ENCODE results near the gene CDK1.

Gene CDK1

DNA sequence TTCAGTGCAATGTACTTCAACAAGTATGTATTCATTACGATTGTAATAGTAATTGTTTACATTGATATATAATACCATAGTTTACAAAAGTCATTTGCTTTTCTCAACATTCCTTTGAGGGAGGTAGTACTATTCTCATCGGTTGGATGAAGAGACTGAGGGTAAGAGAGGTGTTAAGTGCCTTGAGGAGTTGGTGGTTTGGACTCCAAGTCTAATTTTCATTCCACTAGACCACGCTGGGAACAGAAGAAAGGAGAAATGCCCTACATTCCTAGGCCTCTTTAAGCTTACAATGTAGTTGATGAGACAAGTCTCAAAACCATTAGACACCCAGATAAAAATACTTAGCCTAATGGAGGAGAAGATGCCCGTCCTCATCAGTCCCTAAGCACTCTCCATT, 28.6 kb downstream of the CDK1 start:
- no peak overlapping the region for H3K4me3 ChIP-seq (ENCODE audit: low read depth, low read length)
- no peak for DNase-seq (ENCODE audit: low read depth)
- no peak for TF ChIP-seq POLR2A (IDR thresholded peaks at IDR 0.05; ENCODE audit: extremely low read depth, insufficient read length)
- TF ChIP-seq, protein P1, sequence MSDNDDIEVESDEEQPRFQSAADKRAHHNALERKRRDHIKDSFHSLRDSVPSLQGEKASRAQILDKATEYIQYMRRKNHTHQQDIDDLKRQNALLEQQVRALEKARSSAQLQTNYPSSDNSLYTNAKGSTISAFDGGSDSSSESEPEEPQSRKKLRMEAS (IDR thresholded peaks at IDR 0.05; ENCODE audit: low read depth, low read length), result no peak
- TF ChIP-seq MYC (IDR thresholded peaks at IDR 0.05; ENCODE audit: low read depth, low read length), result no peak
- TF ChIP-seq, protein P2, sequence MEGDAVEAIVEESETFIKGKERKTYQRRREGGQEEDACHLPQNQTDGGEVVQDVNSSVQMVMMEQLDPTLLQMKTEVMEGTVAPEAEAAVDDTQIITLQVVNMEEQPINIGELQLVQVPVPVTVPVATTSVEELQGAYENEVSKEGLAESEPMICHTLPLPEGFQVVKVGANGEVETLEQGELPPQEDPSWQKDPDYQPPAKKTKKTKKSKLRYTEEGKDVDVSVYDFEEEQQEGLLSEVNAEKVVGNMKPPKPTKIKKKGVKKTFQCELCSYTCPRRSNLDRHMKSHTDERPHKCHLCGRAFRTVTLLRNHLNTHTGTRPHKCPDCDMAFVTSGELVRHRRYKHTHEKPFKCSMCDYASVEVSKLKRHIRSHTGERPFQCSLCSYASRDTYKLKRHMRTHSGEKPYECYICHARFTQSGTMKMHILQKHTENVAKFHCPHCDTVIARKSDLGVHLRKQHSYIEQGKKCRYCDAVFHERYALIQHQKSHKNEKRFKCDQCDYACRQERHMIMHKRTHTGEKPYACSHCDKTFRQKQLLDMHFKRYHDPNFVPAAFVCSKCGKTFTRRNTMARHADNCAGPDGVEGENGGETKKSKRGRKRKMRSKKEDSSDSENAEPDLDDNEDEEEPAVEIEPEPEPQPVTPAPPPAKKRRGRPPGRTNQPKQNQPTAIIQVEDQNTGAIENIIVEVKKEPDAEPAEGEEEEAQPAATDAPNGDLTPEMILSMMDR (IDR thresholded peaks at IDR 0.05; ENCODE audit: low read depth, low read length), result no peak

DNA sequence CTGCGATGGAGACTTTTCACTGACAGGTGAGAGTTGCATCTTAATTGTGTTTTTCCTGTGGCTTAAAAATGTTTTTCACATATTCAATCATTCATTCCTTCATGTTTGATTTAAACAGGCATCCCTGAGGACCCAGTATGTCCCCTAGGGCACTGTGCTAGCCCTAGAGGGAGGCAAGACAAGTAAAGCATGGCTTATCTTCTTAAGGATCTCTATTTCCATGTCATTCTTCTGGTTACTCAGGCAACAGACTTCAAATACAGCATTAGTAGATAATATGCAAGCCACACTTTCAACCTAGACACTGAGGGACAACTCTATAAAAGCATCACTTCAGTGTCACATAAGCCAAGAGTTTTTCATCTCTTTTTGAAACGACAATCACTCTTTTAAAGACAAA, 29.2 kb downstream of the CDK1 start:
- DNase-seq (ENCODE audit: low read depth), result no peak
- H3K4me3 ChIP-seq (ENCODE audit: low read depth, low read length), result no peak overlapping the region
- TF ChIP-seq, protein P1 (IDR thresholded peaks at IDR 0.05; ENCODE audit: low read depth, low read length), result no peak
- no peak for TF ChIP-seq MYC (IDR thresholded peaks at IDR 0.05; ENCODE audit: low read depth, low read length)
- TF ChIP-seq POLR2A (IDR thresholded peaks at IDR 0.05; ENCODE audit: extremely low read depth, insufficient read length), result no peak
- TF ChIP-seq, protein P2 (IDR thresholded peaks at IDR 0.05; ENCODE audit: low read depth, low read length), result no peak

- TF ChIP-seq MYC (IDR thresholded peaks at IDR 0.05; ENCODE audit: low read depth, low read length) (no peak), POLR2A (IDR thresholded peaks at IDR 0.05; ENCODE audit: extremely low read depth, insufficient read length) (no peak)
- TF ChIP-seq, protein P1 (IDR thresholded peaks at IDR 0.05; ENCODE audit: low read depth, low read length), result no peak
- TF ChIP-seq, protein P2 (IDR thresholded peaks at IDR 0.05; ENCODE audit: low read depth, low read length), result no peak
- no peak for DNase-seq (ENCODE audit: low read depth)
- no peak overlapping the region for H3K4me3 ChIP-seq (ENCODE audit: low read depth, low read length)
Measured at GRCh38 chr10:60808036-60808435, 29.8 kb downstream of the CDK1 start.

GRCh38 chr10:60809157-60809556, 30.9 kb downstream of the CDK1 start:
- no peak overlapping the region for H3K4me3 ChIP-seq (ENCODE audit: low read depth, low read length)
- TF ChIP-seq, protein P1 (IDR thresholded peaks at IDR 0.05; ENCODE audit: low read depth, low read length), result no peak
- TF ChIP-seq MYC (IDR thresholded peaks at IDR 0.05; ENCODE audit: low read depth, low read length), result no peak
- peak; percentile 87 for DNase-seq (ENCODE audit: low read depth)

DNA sequence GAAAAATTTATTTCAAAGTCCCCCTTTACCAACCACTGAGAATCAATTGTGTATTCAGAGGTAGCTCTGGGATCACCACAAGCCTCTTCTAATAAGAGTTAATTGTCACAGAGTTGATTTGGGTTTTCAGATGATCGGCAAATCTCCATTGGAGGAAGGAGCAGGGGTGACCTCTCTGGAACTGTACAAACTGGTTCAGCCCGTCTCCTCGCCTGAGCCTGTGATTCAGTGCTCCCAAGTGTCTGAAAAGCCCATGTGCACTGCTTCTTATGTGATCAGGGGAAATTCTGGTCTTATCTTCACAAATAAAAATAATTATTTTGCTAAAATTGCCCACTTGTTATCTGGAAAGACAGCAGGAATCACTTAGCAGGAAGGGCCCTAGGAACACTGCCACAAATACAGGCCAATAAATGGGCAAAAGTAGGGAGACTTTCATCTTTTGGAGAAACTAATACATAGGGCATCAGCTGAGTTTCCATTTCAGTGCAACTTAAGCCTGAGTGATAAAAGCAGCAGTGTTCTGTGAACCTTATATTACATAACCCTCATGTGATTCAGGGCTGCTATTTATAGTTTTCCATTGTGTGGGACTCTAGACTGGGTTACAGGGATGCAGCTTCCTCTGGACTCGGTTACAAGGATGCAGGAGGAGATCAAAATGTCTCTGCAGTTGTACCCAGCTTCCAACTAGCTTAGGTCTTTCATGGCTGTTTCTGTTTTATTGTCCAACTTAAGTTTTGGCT, 32.3 kb downstream of the CDK1 start:
- DNase-seq (ENCODE audit: low read depth), result no peak
- TF ChIP-seq, protein P1 (IDR thresholded peaks at IDR 0.05; ENCODE audit: low read depth, low read length), result no peak
- no peak for TF ChIP-seq MYC (IDR thresholded peaks at IDR 0.05; ENCODE audit: low read depth, low read length)
- no peak for TF ChIP-seq POLR2A (IDR thresholded peaks at IDR 0.05; ENCODE audit: extremely low read depth, insufficient read length)
- TF ChIP-seq, protein P2 (IDR thresholded peaks at IDR 0.05; ENCODE audit: low read depth, low read length), result no peak
- H3K4me3 ChIP-seq (ENCODE audit: low read depth, low read length), result no peak overlapping the region

GRCh38 chr10:60816628-60817397, 38.5 kb downstream of the CDK1 start:
- no peak for TF ChIP-seq MYC (IDR thresholded peaks at IDR 0.05; ENCODE audit: low read depth, low read length)
- TF ChIP-seq, protein P2 (IDR thresholded peaks at IDR 0.05; ENCODE audit: low read depth, low read length), result peak; percentile 69
- no peak overlapping the region for H3K4me3 ChIP-seq (ENCODE audit: low read depth, low read length)
- peak; percentile 82 for DNase-seq (ENCODE audit: low read depth)

All from NB4 (cell line).